Stimulated activated CD8-positive, alpha-beta memory T cell treated with anti-CD3 and anti-CD28 coated beads, Interleukin-4, amount 100 ng/mL, for 24 hours (primary cell): ENCODE data around the gene SLC25A6.
"Not testable (repeated sequence)": the region's sequence is repeated elsewhere in the genome, so short reads cannot be mapped to it uniquely, and the experiment has no call there.

ENCODE experiments used
- DNase-seq: peaks from one replicate; pipeline ENCODE4 v3.0.0-alpha.2; 2020; ENCODE audit warnings: low read depth

Gene SLC25A6

DNA sequence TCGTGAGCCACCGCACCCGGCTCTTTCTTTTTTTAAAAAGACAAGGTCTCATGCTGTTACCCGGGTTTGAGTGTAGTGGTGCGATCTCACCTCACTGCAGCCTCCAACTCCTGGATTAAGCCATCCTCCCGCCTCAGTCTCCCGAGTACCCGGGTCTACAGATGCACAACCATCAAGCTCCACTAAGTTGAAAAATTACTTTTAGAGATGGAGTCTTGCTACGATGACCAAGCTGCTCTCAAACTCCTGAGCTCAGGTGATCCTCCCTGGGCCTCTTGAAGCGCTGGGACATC, 2.0 kb downstream of the SLC25A6 start:
- no peak for DNase-seq

DNA sequence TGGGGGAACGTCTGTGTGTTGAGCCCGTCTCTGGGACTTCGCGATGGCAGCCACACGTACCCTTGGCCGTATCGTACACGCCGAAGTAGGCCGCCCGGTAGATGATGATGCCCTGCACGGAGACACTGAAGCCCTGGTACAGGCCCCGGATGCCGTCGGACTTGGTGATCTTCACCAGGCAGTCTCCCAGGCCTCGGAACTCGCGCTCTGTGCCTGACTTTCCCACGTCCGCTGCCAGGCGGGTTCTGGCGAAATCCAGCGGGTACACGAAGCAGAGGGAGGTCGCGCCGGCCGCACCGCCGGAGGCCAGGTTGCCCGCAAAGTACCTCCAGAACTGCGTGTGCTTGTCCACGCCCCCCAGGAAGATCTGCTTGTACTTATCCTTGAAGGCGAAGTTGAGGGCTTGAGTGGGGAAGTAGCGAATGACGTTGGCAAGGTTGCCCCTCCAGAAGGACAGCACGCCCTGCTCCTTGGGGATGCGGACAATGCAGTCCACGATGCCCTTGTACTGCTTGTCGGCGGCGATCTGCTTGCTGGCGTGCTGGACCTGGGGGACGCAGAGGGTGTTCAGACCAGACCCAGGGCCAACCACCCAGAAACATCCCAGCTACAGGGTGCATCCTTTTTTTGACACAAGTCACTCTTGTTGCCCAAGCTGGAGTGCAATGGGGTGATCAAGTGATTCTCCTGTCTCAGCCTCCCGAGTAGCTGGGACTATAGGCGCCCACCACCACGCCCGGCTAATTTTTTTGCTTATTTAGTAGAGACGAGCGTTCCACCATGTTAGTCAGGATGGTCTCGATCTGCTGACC, 2.5 kb downstream of the SLC25A6 start:
- no peak for DNase-seq

DNA sequence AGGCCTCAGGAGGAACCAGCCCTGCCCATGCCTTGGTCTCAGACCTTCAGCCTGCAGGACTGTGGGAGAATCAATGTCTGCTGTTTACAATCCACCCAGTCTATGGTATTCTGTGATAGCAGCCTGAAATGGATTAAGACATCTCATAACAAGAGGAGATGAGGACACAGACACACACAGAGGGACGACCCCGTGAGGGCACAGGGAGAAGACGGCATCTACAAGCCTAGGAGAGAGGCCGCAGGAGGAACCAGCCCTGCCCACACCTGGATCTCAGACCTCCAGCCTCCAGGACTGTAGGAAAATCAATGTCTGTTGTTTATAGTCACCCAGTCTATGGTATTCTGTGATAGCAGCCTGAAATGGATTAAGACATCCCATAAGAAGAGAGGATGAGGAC, 3.3 kb downstream of the SLC25A6 start:
- DNase-seq, result no peak

- DNase-seq, result no peak
Observed at GRCh38 chrX:1387141-1387776, 4.7 kb downstream of the SLC25A6 start.

- no peak for DNase-seq
Observed at GRCh38 chrX:1386338-1387127, 5.4 kb downstream of the SLC25A6 start.

GRCh38 chrX:1385253-1386223, 6.4 kb downstream of the SLC25A6 start:
- DNase-seq, result no peak

GRCh38 chrX:1384658-1385252, 7.2 kb downstream of the SLC25A6 start:
- no peak for DNase-seq

- no peak for DNase-seq
Observed at GRCh38 chrX:1380672-1381233, 11.2 kb downstream of the SLC25A6 start.

DNA sequence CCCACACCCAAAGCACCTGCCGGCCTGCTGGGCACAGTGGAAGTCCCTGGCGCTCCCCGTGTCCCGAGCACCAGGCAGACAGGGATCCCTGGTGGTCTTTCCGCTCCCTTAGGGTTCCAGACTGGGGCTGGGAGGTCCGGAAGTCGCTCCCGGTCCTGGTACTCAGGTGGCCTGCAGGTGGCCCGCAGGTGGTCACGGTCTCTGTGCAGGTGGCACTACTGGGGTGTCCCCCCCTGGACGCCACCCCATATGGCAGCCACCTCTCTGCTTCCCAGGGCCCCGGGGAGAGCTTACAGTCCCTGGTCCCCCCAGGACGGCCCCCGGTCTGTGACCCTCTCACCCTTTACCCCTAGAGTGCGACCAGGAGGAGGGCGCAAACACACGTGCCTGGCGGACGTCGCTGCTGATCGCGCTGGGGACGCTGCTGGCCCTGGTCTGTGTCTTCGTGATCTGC, 13.6 kb downstream of the SLC25A6 start:
- DNase-seq, result no peak

- no peak for DNase-seq
Observed at GRCh38 chrX:1368385-1368698, 23.6 kb downstream of the SLC25A6 start.

- DNase-seq, result not testable (repeated sequence)
Observed at GRCh38 chrX:1366363-1366762, 25.6 kb downstream of the SLC25A6 start.

DNA sequence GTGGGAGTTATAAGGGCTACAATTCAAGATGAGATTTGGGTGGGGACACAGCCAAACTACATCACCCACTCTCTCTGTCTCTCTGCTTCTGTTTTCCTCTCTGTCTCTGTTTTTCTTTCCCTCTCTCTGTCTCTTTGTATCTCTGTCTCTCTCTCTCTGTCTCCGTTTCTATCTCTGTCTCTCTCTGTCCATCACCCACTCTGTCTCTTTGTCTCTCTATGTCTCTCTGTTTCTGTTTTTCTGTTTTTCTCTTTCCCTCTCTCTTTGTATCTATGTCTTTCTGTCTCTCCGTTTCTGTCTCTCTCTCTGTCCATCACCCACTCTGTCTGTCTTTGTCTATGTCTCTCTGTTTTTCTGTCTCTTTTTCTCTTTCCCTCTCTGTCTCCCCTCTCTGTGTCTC, 30.0 kb downstream of the SLC25A6 start:
- DNase-seq, result no peak

- no peak for DNase-seq
Observed at GRCh38 chrX:1361275-1361674, 30.6 kb downstream of the SLC25A6 start.

DNA sequence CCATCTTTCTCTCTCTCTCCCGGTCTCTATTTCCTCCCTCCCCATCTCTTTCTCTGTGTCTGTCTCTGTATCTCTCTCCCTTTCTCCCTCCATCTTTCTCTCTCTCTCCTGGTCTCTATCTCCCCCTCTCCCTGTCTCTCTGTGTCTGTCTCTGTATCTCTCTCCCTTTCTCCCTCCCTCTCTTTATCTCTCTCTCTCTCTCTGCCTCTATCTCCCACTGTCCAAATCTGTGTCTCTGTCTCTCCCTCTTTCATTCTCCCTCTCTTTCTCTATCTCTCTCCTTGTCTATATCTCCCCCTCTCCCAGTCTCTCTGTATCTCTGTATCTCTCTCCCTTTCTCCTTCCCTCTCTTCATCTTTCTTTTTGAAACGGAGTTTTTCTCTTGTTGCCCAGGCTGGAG, 31.7 kb downstream of the SLC25A6 start:
- no peak for DNase-seq

DNA sequence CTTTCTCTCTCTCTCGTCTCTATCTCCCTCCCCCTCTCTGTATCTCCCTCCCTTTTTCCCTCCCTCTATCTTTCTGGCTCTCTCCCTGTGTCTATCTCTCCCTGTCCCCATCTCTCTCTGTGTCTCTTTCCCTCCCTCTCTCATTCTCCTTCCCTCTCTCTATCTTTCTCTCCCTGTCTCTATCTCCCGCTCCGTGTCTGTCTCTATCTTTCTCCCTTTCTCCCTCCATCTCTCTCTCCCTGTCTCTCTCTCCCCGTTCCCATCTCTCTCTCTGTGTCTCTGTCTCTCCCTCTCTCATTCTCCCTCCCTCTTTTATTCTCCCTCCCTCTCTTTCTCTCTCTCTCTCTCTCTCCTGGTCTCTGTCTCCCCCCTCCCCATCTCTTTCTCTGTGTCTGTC, 32.4 kb downstream of the SLC25A6 start:
- DNase-seq, result no peak

GRCh38 chrX:1358793-1359476, 33.0 kb downstream of the SLC25A6 start:
- no peak for DNase-seq

GRCh38 chrX:1357993-1358392, 33.9 kb downstream of the SLC25A6 start:
- DNase-seq, result no peak

- no peak for DNase-seq
Observed at GRCh38 chrX:1355131-1356046, 36.5 kb downstream of the SLC25A6 start.
